ENCODE data around the gene NENF. TPM values are rescaled to one million over a fixed set of nuclear protein-coding genes. Genes with fewer than 3 reads are reported as not detected.

NENF gene
- total and polyA plus RNA-seq, 4 donors = 6.6 to 44.3 (median 16.0) TPM

- H3K27ac ChIP-seq (ENCODE audit: low read depth in 1 of 2, low read length in 2 of 2) = no peak overlapping the region
- no peaks in the 10 kb centered on the region for H3K9me3 ChIP-seq (ENCODE audit: control insufficient read depth in 4 of 4, low read length in 3 of 4)
- WGBS = 27% methylated on average over 21 of the region's 21 CpGs
- DNase-seq (ENCODE audit: low spot score) = no peak
- H3K4me3 ChIP-seq (ENCODE audit: low read depth in 1 of 3, low read length in 3 of 3) = peak overlapping the region; percentile 74 to 93 (median 81)
- peaks cover 0 to 4% (median 0%) of the 10 kb centered on the region in 4 donors for H3K36me3 ChIP-seq (ENCODE audit: control insufficient read depth in 4 of 4, insufficient read depth in 3 of 4, low read depth in 1 of 4, low read length in 3 of 4)
- no peak for TF ChIP-seq FOXA1 (IDR thresholded peaks at IDR 0.05)
- no peak for TF ChIP-seq EGR1 (IDR thresholded peaks at IDR 0.05; ENCODE audit: low read depth in 2 of 2)
- H3K9ac ChIP-seq (ENCODE audit: low read depth in 1 of 2, low read length in 2 of 2) = no peak overlapping the region
- no peaks in the 10 kb centered on the region for H3K27me3 ChIP-seq (ENCODE audit: control insufficient read depth in 4 of 4, insufficient read depth in 4 of 4, low read length in 3 of 4)
- H3K4me1 ChIP-seq (ENCODE audit: control insufficient read depth in 4 of 4, insufficient read depth in 4 of 4, low read length in 3 of 4) = peaks cover 0 to 19% (median 7%) of the 10 kb centered on the region in 4 donors
These were observed 18.8 kb upstream of the NENF start for GRCh38 chr1:212413902-212414327.

- H3K36me3 ChIP-seq (ENCODE audit: control insufficient read depth in 4 of 4, insufficient read depth in 3 of 4, low read depth in 1 of 4, low read length in 3 of 4) = peaks cover 0 to 4% (median 0%) of the 10 kb centered on the region in 4 donors
- no peak for TF ChIP-seq HNF4G (IDR thresholded peaks at IDR 0.05)
- TF ChIP-seq YY1 (IDR thresholded peaks at IDR 0.05) = peak; percentile 19
- no peak for TF ChIP-seq JUND (IDR thresholded peaks at IDR 0.05)
- WGBS = under 1% methylated on average over 74 of the region's 74 CpGs
- DNase-seq (ENCODE audit: low spot score) = peak; percentile 85
- no peaks in the 10 kb centered on the region for H3K9me3 ChIP-seq (ENCODE audit: control insufficient read depth in 4 of 4, low read length in 3 of 4)
- H3K27me3 ChIP-seq (ENCODE audit: control insufficient read depth in 4 of 4, insufficient read depth in 4 of 4, low read length in 3 of 4) = no peaks in the 10 kb centered on the region
- H3K9ac ChIP-seq (ENCODE audit: low read depth in 1 of 2, low read length in 2 of 2) = peak within 1 kb of the TSS; percentile 12 to 27
- H3K4me1 ChIP-seq (ENCODE audit: control insufficient read depth in 4 of 4, insufficient read depth in 4 of 4, low read length in 3 of 4) = peaks cover 0 to 19% (median 7%) of the 10 kb centered on the region in 4 donors
- H3K4me3 ChIP-seq (ENCODE audit: low read depth in 1 of 3, low read length in 3 of 3) = peak within 1 kb of the TSS; percentile 74 to 93 (median 81)
- H3K27ac ChIP-seq (ENCODE audit: low read depth in 1 of 2, low read length in 2 of 2) = peak within 1 kb of the TSS; percentile 13 to 42
These were observed 18.2 kb upstream of the NENF start, which contains the start of gene PACC1 for GRCh38 chr1:212414328-212415106. Gene PACC1 (minus strand): TSS chr1:212414886. CDS start chr1:212414757, 129 bp downstream.

GRCh38 chr1:212415107-212415841, 17.4 kb upstream of the NENF start:
- no peaks in the 10 kb centered on the region for H3K27me3 ChIP-seq (ENCODE audit: control insufficient read depth in 4 of 4, insufficient read depth in 4 of 4, low read length in 3 of 4)
- H3K9me3 ChIP-seq (ENCODE audit: control insufficient read depth in 4 of 4, low read length in 3 of 4) = no peaks in the 10 kb centered on the region
- H3K9ac ChIP-seq (ENCODE audit: low read depth in 1 of 2, low read length in 2 of 2) = peak overlapping the region; percentile 12 to 27
- H3K27ac ChIP-seq (ENCODE audit: low read depth in 1 of 2, low read length in 2 of 2) = peak overlapping the region; percentile 3 to 13
- 70% methylated on average over 13 of the region's 13 CpGs for whole genome bisulfite sequencing
- peak overlapping the region; percentile 74 to 93 (median 81) for H3K4me3 ChIP-seq (ENCODE audit: low read depth in 1 of 3, low read length in 3 of 3)
- H3K4me1 ChIP-seq (ENCODE audit: control insufficient read depth in 4 of 4, insufficient read depth in 4 of 4, low read length in 3 of 4) = peaks cover 0 to 16% (median 5%) of the 10 kb centered on the region in 4 donors
- TF ChIP-seq ATF3 (IDR thresholded peaks at IDR 0.05) = no peak
- TF ChIP-seq ZBTB33 (IDR thresholded peaks at IDR 0.05) = no peak
- no peak for TF ChIP-seq NR2F2 (IDR thresholded peaks at IDR 0.05)
- no peak for TF ChIP-seq HNF4G (IDR thresholded peaks at IDR 0.05)
- no peak for TF ChIP-seq MAX (IDR thresholded peaks at IDR 0.05)
- TF ChIP-seq FOXA1 (IDR thresholded peaks at IDR 0.05) = no peak
- TF ChIP-seq JUND (IDR thresholded peaks at IDR 0.05) = no peak
- no peak for TF ChIP-seq HNF4A (conservative IDR thresholded peaks at IDR 0.05)
- no peak for TF ChIP-seq YY1 (IDR thresholded peaks at IDR 0.05)
- no peak for TF ChIP-seq REST (IDR thresholded peaks at IDR 0.05)
- no peak for TF ChIP-seq TAF1 (conservative IDR thresholded peaks at IDR 0.05)
- TF ChIP-seq RAD21 (IDR thresholded peaks at IDR 0.05) = no peak
- TF ChIP-seq EGR1 (IDR thresholded peaks at IDR 0.05; ENCODE audit: low read depth in 2 of 2) = no peak
- no peak for DNase-seq (ENCODE audit: low spot score)
- no peaks in the 10 kb centered on the region for H3K36me3 ChIP-seq (ENCODE audit: control insufficient read depth in 4 of 4, insufficient read depth in 3 of 4, low read depth in 1 of 4, low read length in 3 of 4)
